ENCODE results near the gene ST6GAL2.

Gene ST6GAL2

DNA sequence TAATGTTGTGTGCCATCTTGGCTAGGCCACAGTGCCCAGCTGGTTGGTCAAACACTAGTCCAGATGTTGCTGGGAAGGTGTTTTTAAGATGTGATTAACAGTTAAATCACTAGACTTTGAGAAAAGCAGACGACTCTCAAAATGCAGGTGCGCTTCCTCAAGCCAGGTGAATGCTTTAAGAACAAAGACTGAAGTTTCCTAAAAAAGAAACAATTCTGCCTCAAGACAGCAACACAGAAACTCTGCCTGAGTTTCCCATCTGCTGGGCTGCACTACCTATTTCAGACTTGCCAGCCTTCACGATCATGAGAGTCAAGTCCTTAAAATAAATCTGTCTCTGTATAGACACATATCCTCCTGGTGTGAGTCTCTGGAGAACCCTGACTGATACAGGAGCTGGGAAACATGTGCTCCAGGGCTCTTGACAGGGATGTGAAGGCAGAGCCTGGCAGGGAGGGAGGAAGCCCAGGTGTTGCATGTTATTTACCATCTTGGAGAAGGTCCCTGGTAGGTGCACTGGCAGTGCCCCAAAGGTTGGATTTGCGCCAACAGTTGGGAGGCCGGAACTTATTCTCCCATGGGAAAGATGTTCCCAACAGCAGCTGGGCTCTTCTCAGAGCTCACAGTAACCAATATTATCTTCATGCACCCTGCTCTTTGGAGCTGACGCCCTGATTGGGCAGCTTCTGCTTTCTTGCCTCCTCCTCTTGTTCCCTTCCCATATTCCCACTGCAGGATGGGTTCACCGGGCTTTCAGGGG is 43.9 kb downstream of the ST6GAL2 start:
- no peak for TF ChIP-seq TAF1 (IDR thresholded peaks at IDR 0.05; ENCODE audit: low read depth)
- TF ChIP-seq EP300 (IDR thresholded peaks at IDR 0.05; ENCODE audit: borderline replicate concordance) = no peak
- TF ChIP-seq EGR1 (IDR thresholded peaks at IDR 0.05) = no peak
- TF ChIP-seq, protein P1, sequence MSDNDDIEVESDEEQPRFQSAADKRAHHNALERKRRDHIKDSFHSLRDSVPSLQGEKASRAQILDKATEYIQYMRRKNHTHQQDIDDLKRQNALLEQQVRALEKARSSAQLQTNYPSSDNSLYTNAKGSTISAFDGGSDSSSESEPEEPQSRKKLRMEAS (IDR thresholded peaks at IDR 0.05) = no peak
- TF ChIP-seq NFIC (IDR thresholded peaks at IDR 0.05) = no peak
- no peak for TF ChIP-seq TCF12 (IDR thresholded peaks at IDR 0.05; ENCODE audit: low read depth)
- no peak for TF ChIP-seq RAD21 (IDR thresholded peaks at IDR 0.05; ENCODE audit: low read depth)
- no peak for TF ChIP-seq YY1 (IDR thresholded peaks at IDR 0.05; ENCODE audit: low read depth)
- no peak for TF ChIP-seq CEBPB (IDR thresholded peaks at IDR 0.05)
- TF ChIP-seq, protein P2, sequence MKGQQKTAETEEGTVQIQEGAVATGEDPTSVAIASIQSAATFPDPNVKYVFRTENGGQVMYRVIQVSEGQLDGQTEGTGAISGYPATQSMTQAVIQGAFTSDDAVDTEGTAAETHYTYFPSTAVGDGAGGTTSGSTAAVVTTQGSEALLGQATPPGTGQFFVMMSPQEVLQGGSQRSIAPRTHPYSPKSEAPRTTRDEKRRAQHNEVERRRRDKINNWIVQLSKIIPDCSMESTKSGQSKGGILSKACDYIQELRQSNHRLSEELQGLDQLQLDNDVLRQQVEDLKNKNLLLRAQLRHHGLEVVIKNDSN (IDR thresholded peaks at IDR 0.05) = no peak
- no peak for TF ChIP-seq ZBTB7A (IDR thresholded peaks at IDR 0.05; ENCODE audit: low read depth)
- TF ChIP-seq CREB1 (IDR thresholded peaks at IDR 0.05; ENCODE audit: low read depth) = no peak
- TF ChIP-seq, protein P3, sequence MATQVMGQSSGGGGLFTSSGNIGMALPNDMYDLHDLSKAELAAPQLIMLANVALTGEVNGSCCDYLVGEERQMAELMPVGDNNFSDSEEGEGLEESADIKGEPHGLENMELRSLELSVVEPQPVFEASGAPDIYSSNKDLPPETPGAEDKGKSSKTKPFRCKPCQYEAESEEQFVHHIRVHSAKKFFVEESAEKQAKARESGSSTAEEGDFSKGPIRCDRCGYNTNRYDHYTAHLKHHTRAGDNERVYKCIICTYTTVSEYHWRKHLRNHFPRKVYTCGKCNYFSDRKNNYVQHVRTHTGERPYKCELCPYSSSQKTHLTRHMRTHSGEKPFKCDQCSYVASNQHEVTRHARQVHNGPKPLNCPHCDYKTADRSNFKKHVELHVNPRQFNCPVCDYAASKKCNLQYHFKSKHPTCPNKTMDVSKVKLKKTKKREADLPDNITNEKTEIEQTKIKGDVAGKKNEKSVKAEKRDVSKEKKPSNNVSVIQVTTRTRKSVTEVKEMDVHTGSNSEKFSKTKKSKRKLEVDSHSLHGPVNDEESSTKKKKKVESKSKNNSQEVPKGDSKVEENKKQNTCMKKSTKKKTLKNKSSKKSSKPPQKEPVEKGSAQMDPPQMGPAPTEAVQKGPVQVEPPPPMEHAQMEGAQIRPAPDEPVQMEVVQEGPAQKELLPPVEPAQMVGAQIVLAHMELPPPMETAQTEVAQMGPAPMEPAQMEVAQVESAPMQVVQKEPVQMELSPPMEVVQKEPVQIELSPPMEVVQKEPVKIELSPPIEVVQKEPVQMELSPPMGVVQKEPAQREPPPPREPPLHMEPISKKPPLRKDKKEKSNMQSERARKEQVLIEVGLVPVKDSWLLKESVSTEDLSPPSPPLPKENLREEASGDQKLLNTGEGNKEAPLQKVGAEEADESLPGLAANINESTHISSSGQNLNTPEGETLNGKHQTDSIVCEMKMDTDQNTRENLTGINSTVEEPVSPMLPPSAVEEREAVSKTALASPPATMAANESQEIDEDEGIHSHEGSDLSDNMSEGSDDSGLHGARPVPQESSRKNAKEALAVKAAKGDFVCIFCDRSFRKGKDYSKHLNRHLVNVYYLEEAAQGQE (IDR thresholded peaks at IDR 0.05; ENCODE audit: low read depth) = no peak
- no peak for TF ChIP-seq TEAD4 (IDR thresholded peaks at IDR 0.05)

DNA sequence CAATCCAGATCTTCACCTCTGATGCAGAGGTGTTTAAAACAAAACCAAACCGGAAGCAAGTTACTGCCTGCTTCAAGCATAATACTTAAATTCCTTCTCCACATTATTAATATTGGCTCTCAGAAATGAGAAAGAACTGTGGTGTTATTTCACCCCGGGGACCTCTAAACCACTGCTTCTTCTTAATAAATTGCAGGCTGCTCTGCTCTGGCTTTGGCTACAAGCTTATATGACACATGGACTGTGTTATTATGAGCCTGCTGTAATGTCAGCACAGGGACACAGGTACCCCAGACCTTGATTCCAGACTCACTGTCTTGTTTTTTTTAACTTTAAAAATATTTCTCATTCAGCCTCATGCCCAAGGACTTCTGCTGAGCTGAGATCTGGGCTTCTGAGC is 45.1 kb downstream of the ST6GAL2 start:
- TF ChIP-seq TEAD4 (IDR thresholded peaks at IDR 0.05) (no peak), CREB1 (IDR thresholded peaks at IDR 0.05; ENCODE audit: low read depth) (no peak), RAD21 (IDR thresholded peaks at IDR 0.05; ENCODE audit: low read depth) (no peak)

DNA sequence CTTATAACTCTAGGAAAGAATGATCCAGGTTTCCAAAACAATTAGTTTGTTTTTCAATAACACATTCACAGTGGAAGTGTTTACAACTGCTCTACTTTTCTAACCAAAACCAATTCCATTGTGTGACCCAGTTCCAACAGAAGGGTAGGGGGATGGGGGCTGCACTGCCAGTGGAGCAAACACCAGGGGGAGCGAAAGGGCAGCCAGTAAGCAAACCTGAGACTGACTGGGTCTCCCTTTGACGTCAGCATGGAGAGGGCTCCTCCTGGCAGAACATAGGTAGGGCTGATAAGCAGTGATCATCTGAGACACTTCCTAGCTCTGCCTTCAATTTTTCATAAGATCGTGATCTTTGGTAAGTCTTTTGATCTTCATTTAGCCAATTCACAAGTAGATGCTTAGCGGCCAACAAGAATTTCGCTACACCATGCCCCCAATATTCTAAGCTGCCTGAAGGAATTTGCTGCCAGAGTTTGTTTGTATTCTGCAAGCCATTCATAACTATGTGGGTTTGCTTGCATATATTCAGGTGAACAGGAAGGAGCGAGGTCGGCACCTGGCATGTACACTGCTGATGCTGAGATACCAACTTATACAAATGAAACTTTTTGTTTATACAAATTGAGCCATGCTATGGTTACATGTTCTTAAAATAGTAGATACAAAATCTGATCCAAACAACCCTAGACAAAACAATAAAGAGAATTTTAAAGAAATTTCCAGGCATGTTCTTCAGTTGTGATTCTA is 45.9 kb downstream of the ST6GAL2 start:
- no peak for TF ChIP-seq CREB1 (IDR thresholded peaks at IDR 0.05; ENCODE audit: low read depth)
- TF ChIP-seq TEAD4 (IDR thresholded peaks at IDR 0.05) = no peak
- no peak for TF ChIP-seq CEBPB (IDR thresholded peaks at IDR 0.05)
- TF ChIP-seq, protein P2 (IDR thresholded peaks at IDR 0.05) = no peak
- TF ChIP-seq YY1 (IDR thresholded peaks at IDR 0.05; ENCODE audit: low read depth) = no peak
- TF ChIP-seq TAF1 (IDR thresholded peaks at IDR 0.05; ENCODE audit: low read depth) = no peak
- TF ChIP-seq TCF12 (IDR thresholded peaks at IDR 0.05; ENCODE audit: low read depth) = no peak
- TF ChIP-seq, protein P3 (IDR thresholded peaks at IDR 0.05; ENCODE audit: low read depth) = no peak
- TF ChIP-seq EGR1 (IDR thresholded peaks at IDR 0.05) = no peak
- TF ChIP-seq ZBTB7A (IDR thresholded peaks at IDR 0.05; ENCODE audit: low read depth) = no peak

DNA sequence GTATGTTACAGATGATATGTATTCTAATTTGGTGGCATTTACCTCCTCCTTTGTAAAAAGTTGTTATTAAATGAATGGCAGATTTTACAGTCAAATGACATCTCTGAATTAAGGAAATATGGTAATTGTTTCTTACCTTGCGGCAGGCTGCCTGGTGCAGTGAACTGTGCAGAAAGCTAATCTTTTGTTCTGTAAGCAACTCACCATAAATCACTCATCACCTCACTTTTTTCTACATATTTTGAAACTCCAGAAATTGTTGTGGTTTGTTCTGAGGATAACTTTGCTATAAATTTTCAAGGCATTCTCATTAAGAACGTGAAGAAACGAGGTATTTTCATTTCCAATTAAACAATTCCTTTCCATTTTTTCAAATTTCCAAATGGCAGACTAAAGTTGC is 52.7 kb downstream of the ST6GAL2 start:
- TF ChIP-seq TEAD4 (IDR thresholded peaks at IDR 0.05) (peak; percentile 29; the same call in 1 of the 2 replicates), NFIC (IDR thresholded peaks at IDR 0.05) (no peak)

DNA sequence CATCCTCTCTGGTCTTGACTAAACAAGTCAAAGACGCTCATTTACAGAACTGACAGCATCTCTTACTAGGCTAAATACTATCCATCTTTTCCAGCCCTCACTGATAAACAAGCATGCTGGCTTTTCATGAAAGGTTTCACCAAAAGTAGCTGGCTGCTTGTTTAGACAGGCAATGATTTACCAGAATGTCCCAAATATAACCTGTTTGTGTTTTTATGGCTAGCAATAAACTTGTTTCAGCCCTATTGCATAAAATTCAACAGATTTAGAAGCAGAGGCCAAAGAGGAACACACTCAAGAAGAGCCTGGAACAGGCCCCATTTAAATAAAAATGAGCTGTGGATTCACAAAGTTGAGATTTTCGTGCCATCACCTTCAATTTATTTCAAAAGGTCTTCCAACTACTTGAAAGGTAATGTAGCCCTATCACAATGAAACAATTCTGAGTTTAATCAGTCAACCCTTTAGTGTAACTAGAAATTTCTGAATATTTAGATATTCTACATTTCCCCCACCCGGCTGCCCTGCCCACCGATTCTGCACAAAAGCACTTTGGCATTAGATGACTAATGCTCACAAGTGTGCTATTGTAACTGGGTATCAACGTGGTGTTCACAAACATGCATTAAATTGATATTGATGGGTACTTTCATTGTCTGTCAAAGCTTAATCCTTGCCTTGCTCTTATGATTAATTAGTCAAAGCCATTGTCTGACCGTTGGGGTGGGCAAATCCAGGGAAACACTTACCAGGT is 54.0 kb downstream of the ST6GAL2 start:
- no peak for TF ChIP-seq EGR1 (IDR thresholded peaks at IDR 0.05)
- no peak for TF ChIP-seq CEBPB (IDR thresholded peaks at IDR 0.05)
- no peak for TF ChIP-seq EP300 (IDR thresholded peaks at IDR 0.05; ENCODE audit: borderline replicate concordance)
- TF ChIP-seq, protein P1 (IDR thresholded peaks at IDR 0.05) = no peak
- no peak for TF ChIP-seq ZBTB7A (IDR thresholded peaks at IDR 0.05; ENCODE audit: low read depth)
- TF ChIP-seq, protein P3 (IDR thresholded peaks at IDR 0.05; ENCODE audit: low read depth) = no peak
- TF ChIP-seq TAF1 (IDR thresholded peaks at IDR 0.05; ENCODE audit: low read depth) = no peak

All from Ishikawa (cell line).